Keratinocyte (primary cell): Measurements from ENCODE around the gene CEP131.

Experiments
- CTCF ChIP-seq, 3 experiments: IDR thresholded peaks in 1 of 3; conservative IDR thresholded peaks in 1 of 3; optimal IDR thresholded peaks in 1 of 3; 2 replicates in 2 of 3; 3 replicates in 1 of 3; pipeline versions ENCODE3 to v1.5.1; 2011; ENCODE audit warnings: low read length in 3 of 3, mild to moderate bottlenecking in 3 of 3, moderate library complexity in 2 of 3, control low read depth in 1 of 3, inconsistent platforms in 1 of 3; ENCODE audit not compliant: insufficient read depth in 2 of 3; ENCODE audit errors: extremely low read depth in 1 of 3
- EZH2 ChIP-seq: IDR thresholded peaks from one replicate; pipeline ENCODE4 v1.6.1; 2012; ENCODE audit warnings: inconsistent platforms, mild to moderate bottlenecking, low read length, moderate library complexity

DNA sequence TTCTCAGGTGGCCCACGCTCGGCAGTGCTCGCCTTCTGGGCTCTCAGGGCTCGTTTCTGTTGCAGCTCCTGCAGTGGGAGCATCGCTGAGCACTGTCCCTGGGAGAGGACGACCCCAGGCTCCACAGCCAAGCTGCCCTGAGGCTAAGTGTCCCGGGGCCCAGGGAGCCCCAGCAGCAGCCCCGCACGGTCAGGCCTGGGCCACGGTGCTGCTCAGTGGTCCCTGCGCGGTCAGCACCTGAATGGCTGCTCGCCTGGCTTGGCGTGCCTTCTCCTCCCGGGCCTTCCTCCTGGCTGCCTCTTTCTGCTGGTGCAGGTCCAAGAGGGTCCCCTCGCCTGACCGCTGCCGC lies 23.3 kb downstream of the CEP131 start:
- TF ChIP-seq CTCF (optimal IDR thresholded peaks at IDR 0.05 in 1 of 3, IDR thresholded peaks at IDR 0.05 in 1 of 3, conservative IDR thresholded peaks at IDR 0.05 in 1 of 3; ENCODE audit: extremely low read depth in 1 of 3, insufficient read depth in 2 of 3, low read length in 3 of 3), result no peak
- TF ChIP-seq EZH2, result no peak
